Stomach (tissue), 4 donors: ENCODE results near the gene TAC3.

Source experiments
- CTCF ChIP-seq, 7 experiments: fragments of 450-650 bp in 4 of 7; fragments of 200-600 bp in 3 of 7; sonication (generic) in 3 of 7; IDR thresholded peaks; one replicate each; pipeline ENCODE4 v1.5.1; 2016 to 2019; ENCODE audit warnings: antibody characterized with exemption in 7 of 7, control low read depth in 2 of 7, mild to moderate bottlenecking in 1 of 7
- EP300 ChIP-seq: sonication (generic); formaldehyde crosslinking; IDR thresholded peaks from one replicate; pipeline ENCODE4 v1.6.1; 2017; ENCODE audit warnings: antibody characterized with exemption

- TF ChIP-seq CTCF (IDR thresholded peaks at IDR 0.05), result no peak
- no peak for TF ChIP-seq EP300
These were observed 32.8 kb upstream of the TAC3 start for GRCh38 chr12:57049119-57049446.
